GM10266 (cell line): Measurements from ENCODE around the gene MARK4.

Experiments used
- DNase-seq: peaks from one replicate; pipeline ENCODE4 v3.0.0; 2012; ENCODE audit errors: extremely low spot score
- TF ChIP-seq, protein P1 (sequence below): IDR thresholded peaks from 2 replicates; pipeline ENCODE4 v1.5.1; 2012; ENCODE audit warnings: mild to moderate bottlenecking, low read depth; ENCODE audit not compliant: control insufficient read depth, insufficient read depth; ENCODE audit errors: missing control alignments

The MARK4 gene

DNA sequence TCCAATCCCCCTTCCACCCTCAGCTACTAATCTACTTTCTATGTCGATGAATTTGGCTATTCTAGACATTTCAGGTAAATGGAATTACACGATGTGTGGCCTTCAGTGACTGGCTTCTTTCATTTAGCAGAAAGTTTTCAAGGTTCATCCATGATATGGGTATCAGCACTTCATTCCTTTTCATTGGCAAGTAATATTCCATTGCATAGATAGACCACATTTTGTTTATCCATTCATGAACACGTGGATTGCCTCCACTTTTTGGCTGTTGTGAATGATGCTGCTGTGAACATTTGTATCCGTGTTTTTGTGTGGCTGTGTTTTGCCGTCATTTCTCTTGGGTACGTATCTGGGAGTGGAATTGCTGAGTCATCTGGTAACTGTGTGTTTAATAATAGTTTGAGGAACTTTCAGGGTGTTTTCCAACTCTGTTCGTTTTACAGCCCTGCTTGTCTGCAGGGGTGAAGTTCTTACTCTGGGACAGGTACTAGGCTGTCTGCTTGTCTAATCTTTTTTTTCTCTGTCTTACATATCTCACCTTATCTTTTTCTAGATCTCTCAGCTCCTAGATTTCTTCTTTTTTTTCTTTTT is 32.5 kb downstream of the MARK4 start:
- TF ChIP-seq, protein P1, sequence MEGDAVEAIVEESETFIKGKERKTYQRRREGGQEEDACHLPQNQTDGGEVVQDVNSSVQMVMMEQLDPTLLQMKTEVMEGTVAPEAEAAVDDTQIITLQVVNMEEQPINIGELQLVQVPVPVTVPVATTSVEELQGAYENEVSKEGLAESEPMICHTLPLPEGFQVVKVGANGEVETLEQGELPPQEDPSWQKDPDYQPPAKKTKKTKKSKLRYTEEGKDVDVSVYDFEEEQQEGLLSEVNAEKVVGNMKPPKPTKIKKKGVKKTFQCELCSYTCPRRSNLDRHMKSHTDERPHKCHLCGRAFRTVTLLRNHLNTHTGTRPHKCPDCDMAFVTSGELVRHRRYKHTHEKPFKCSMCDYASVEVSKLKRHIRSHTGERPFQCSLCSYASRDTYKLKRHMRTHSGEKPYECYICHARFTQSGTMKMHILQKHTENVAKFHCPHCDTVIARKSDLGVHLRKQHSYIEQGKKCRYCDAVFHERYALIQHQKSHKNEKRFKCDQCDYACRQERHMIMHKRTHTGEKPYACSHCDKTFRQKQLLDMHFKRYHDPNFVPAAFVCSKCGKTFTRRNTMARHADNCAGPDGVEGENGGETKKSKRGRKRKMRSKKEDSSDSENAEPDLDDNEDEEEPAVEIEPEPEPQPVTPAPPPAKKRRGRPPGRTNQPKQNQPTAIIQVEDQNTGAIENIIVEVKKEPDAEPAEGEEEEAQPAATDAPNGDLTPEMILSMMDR: no peak
- peak; percentile 69 for DNase-seq

DNA sequence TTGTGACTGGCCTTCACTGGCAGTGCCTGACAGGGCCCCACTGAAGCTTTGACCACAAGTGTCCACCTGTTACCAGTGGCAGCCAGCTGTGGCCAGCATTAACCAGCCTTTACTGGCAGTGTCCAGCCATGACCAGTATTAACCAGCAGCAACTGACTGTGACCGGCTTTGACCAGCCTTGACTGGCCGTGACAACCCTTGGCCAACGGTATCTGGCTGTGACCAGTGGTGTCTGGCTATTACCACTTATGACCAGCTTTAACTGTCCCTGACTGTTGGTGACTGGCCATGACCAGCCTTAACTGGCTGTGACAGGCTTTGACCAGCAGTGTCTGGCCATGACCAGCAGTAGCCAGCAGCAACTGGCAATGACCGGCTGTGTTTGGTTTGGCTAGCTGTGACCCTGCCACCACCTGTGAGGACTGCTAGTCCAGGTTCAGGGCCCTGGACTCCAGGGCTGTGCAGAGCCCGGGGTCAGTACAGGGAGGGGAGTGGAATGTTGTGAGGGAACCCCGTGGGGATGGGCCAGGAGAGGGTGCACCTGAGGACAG is 39.4 kb downstream of the MARK4 start:
- TF ChIP-seq, protein P1: no peak
- no peak for DNase-seq

DNA sequence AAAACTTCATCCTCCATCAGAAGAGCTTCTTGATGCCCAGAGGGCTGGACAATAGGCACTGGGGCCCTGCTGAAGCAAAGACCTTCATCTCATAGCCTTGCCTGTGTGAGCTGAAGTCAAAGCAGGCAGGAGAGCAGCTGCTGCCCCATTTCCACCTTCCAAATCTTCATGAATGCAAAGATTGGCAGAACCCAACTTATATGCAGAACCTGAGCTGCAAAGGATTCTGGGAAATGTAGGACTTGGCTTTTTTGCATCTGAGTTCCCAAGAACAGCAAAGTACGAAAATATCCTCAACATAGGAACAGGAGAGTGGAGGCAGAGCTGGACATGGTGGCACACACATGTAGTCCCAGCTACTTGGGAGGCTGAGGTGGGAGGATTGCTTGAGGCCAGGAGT is 40.8 kb downstream of the MARK4 start:
- DNase-seq: no peak

DNA sequence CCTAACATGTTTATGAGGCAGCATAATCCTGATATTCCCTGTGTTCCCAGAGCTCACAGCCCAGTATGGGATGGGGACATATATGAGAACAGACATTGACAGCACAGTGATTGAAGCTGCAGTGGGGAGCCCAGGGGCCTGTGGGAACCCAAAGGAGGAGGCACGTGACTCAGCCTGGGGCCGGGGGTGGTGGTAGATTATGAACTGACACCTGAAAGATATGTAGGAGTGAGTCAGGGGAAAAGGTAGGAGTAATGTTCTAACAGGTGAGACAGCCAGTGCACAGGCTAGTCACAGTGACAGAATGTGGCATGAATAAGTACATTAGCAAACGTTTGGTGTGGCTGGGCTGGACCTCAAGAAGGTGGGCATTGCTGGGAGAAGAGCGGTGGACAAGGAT is 42.6 kb downstream of the MARK4 start:
- TF ChIP-seq, protein P1: no peak
- no peak for DNase-seq

More for the DNA sequence above, 40.8 kb downstream of the MARK4 start:
- TF ChIP-seq, protein P1: no peak

DNA sequence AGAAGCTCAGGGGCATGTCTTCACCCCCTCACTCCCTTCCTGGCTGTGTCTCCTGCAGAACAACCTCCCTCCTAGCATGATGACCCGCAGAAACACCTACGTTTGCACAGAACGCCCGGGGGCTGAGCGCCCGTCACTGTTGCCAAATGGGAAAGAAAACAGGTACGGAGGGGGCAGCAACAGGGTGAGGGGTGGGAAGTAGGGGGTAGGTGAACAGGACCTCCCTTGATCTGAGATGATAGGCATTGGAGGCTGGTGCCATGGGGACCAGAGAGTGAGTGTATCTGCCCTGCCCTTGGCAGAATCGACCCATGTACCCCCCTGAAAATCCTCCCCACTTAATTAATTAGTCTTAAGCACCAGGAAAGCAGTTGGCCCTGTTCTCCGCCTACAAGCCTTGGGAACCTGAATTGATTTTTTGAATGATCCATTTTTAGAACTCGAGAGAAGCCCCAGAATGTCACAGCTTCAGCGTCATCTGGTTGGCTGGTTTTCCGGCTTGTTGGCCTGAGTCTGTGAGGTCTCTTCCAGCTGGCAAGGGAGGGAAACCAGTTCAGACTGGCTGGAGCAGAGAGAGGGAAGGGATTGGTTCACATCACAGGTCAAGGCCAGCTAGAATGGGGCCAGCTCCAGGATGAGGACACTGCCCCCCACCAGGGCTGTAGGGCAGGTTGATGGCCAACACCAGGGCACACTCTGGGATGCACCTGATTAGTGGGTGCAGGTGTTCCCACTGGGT is 43.4 kb downstream of the MARK4 start:
- TF ChIP-seq, protein P1: no peak
- no peak for DNase-seq

DNA sequence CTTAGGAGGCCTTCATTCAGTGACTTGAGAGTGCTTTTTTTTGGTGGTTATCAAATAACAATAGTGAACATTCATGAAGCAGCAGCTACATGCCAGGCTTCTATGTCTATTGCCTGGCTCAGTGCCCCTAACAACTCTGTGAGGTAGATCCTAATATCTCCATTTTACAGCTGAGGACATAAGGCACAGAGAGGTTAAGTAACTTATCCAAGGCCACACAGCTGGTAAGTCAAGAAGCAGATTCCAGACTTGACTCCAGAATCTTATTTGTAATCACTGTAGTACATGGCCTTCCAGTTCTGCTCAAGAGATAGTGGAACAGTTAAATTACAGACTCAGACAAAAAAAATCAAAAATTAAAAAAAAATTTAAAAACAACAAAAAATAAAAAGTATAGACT is 44.8 kb downstream of the MARK4 start:
- TF ChIP-seq, protein P1: no peak
- no peak for DNase-seq

DNA sequence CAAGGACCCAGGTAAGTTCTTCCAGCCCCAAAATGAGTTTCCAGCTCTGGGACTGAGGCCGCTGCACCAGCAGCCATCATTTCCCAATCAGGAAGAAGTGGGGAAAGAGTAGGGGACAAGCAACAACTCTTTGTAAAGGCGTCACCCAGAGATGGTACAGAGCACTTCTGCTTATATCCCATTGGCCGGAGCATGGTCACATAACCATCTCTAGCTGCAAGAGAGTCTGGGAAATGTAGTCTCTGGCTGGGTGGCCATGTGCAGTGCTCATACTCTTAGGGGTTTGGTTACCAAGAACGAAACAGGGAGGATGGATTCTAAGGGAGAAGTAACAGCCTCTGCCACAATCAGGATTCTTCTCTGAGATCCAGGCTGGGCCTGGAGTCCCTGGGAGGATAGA is 45.3 kb downstream of the MARK4 start:
- no peak for DNase-seq
- TF ChIP-seq, protein P1: no peak
